ENCODE measurements around the gene SIK3.

SIK3 gene

DNA sequence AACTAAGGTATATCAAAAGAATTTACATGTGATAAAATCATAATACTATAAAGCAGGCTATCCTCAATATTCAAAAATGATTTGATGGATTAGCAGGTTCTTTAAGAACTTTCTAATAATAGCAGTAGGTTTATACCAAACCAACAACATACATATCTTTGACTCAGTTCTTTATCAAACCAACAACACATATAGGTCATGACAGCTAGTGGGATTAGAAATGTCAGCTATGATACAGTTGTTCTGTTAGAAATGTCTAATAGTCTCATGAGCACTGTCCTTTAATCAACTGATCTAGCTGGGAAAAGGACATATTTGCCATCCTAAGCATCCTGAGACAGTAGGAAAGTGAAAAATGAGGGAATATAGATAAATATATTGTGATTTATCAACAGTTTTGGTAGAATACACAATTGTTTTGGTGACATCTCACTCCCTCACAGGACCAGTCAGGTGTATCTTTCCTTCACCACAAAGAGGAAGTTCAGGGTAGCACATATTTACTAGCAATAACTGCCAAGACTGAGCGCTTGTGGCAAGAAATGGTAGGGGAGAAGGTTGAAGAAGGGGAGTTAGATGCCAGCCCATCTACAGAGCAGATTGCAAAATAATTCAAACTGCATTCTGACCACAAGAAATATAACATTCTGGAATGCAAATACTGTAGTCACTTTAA, 170.0 kb downstream of the SIK3 start:
- peak in 2 of 5 donors; percentile 18 to 53 for DNase-seq

GRCh38 chr11:116927163-116927974, 170.9 kb downstream of the SIK3 start:
- peak in 4 of 5 donors; percentile 18 to 55 (median 32) for DNase-seq

GRCh38 chr11:116925050-116925449, 173.2 kb downstream of the SIK3 start:
- DNase-seq, result peak in 1 of 5 donors; percentile 62

DNA sequence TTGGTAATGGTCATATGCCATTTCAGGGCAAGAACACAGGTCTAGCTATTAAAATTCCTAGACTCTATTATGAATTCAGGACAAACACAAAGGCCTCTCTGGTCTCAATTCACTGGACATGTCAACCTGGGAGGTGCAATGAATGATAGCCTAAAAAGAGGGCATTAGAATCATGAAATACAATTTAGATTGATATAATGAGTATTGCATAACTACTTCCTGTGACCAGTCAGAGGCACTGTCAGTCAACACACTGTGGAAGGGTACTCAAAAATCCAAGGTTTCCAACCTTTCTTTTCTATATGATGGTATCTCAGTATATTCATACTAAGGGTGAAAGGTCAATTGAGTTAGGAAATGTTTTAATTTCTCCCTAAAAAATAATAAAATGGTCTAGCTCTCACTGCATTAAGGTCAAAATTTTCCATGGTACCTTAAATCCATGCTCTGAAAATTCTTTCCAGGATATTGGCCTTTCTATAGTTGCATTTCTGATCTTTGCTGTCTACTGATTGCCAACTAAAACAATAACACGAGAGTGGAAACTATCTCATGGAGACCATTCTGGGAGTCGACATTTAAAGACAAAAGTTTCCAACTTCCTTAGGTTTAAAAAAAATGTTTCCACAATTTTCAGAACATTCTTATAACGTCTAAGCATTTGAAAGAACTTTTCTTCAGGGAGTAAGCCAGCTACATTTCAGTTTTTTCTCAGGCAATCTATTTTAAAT, 179.1 kb downstream of the SIK3 start:
- DNase-seq, result no peak

DNA sequence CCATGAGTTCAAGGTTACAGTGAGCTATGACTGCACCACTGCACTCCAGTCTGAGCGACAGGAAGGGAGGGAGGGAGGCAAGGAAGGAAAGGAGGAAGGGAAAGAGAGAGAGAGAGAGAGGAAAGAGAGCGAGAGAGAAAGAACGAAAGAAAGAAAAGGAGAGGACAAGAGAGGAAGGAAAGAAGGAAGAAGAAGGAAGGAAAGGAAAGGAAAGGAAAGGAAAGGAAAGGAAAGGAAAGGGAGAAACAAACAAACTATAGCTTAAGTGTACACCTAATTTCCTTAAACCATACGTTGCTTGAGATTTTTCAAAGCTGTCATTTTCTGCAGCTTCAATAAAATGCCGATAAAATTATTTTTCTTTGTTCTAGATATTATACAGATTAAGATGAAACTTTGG, 180.6 kb downstream of the SIK3 start:
- DNase-seq, result no peak

DNA sequence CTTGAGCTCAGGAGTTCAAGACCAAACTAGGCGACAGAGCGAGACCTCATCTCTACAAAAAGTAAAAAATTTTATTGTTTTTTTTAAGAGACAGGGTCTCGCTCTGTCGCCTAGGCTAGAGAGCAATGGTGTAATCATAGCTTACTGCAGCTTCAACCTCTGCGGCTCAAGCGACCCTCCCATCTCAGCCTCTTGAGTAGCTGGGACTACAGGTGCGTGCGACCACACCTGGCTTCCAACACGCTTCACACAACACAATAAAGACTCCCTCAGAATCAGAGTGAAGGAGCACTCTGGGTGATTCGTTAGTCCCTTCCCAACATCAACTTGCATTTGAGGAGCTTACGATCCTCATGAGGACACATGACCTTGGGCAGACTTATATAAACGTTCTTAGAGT, 181.3 kb downstream of the SIK3 start:
- no peak for DNase-seq

DNA sequence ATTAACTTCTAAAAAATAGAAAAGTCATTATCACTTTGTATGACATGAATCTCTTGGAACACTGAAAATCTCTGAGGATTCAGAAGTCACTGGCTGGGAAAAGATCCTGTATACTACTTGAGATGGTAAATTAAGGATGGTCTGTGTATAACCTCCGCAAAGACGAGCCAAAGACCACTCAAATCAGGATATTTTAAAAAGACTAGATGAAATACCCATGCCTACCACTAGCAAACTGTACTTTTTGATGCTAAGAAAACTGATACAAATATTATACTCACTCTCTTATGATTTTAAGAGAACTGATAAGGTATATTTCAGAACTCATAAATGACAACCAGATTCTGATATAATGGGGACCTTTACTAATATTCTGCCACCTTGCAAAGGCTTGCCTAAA, 182.2 kb downstream of the SIK3 start:
- DNase-seq, result no peak

DNA sequence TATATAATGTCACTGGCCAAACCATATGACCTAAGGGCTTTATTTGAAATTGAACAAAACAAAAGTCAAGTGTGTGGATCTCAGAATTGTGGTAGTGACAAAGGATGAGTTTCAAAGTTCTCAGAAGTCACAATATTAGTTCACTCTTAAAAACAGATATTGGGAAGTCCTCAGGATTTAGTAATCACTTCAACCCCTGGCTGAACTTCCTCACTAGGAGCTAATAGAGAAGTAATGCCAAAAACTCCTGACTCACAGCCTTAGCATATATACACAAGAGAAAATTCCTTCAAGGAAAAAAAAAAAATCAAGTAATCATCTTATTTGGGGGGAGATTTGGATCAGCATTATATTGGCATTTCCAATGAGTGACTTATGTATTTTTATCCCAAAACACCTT, 185.2 kb downstream of the SIK3 start:
- DNase-seq, result no peak

DNA sequence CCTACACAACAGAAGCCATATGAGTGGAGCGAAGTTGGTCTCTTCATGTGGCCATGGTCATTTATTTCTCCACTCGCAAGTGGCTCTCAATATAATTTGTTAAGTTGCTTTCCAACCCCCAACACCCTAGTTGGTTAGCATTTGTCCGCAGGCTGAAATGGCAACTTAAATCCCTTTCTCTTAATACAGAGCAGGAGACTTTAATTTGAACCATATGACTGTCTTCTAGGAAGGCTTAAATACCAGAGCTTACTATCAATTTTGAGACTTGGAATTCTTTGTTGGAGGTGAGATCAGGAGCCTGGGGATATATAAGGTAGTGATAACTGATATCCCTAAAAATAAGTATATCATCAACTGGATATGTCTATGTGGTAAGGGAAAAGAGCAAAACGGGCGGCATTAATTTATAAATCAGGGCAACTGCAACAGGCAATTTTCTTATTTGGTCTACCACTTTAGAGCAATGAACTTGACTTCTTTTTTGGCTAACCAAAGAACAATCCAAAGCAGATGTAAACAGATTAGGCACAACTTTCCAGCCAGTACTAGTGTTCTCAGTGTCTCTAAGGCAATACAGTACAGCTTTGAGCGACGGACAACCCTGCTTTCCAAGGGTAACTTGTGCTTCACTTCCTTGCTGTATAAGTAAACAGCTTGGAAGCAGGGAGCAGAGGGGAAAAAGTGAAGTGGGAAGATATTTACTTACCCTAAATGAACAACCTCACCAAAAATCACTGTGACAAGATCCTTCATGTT, 186.1 kb downstream of the SIK3 start:
- no peak for DNase-seq

DNA sequence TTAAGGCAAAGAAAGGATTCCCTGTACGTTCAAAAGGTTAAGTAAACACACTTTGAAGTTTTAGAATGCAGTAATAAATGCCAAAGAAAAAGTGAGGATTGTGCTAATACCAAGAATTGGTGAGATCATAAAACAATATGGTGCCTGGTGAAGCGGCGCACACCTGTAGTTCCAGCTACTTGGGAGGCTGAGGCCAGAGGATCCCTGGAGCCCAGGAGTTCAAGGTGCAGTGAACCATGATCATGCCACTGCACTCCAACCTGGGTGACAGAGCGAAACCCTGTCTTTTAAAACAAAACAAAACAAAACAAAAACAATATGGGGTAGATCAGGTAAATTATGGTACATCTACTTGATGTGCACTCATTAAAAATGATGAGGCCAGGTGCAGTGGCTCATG, 187.4 kb downstream of the SIK3 start:
- DNase-seq, result no peak

GRCh38 chr11:116910378-116910777, 187.8 kb downstream of the SIK3 start:
- DNase-seq, result no peak

DNA sequence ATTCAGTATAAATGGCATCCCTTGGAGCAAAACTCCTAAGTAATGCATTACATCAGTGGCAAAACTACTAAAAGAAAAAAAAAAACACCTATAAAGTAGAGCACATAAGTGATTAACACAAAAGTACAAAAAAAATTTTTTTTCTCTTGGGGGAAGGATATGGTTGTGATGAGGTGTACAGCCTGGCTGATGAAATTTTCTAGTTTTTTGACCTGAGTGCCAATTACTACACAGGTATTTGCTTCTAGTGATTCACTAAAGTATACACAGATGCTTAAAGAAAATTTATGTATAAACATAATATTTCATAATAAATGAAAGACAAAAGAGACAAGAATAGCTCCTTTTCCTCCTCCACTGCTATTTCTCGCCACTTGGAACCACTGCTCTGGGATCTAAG, 189.0 kb downstream of the SIK3 start:
- DNase-seq, result no peak

DNA sequence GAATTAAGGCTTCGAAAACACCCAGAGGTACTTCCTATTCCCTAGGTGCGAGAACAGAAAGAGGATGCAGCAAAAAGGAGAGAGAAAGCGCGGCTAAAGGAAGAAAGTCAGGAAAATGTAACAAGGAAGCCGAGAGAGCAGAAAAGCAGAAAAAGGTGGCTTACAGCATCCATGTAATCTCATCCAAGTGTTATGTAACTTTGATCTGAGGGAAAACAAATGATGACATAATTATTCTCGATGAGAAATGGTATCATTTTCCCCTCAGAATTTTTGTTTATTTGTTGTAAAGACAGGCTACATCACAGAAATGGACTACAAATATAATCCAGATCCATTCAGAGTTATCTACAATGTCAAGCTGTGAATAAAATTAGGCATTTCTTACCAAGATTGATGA, 191.7 kb downstream of the SIK3 start:
- no peak for DNase-seq

DNA sequence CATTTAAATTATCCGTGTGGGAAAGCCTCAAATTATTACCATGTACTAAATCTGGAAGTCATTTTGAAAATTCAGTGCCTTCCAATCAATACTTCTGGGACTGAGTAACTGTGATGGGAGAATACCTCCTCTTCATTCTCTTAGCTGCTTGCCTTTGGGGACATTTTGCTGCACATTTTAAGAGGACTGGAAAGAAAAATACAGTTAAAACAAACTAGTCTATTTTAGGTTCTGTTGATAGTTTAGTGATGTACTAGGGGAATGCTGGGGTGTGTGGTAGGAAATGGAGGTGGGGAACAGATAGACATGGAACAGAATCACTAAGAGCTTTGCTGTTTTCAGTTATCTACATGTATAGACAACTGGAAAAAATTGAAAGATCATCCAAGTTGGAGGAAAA, 195.1 kb downstream of the SIK3 start:
- no peak for DNase-seq

- DNase-seq, result no peak
These were observed 196.1 kb downstream of the SIK3 start for GRCh38 chr11:116901964-116902688.

DNA sequence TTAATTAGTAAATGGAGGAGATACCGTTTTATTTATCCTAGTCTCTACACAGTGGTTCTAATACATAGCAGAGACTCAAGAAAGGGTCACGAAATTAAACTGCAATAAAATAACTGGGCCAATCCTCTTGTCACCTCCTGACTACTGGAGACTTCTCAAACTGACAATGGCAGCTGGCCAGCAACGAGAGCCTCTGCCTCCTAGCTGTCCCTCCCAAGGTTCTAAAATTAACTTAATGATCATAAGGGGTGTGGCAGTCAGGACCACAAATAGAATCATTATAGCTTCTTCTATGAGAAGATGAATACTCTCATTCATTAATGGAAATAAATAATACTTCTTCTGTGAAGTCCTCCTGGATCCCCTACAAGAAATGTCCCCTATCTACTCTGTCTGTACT, 197.0 kb downstream of the SIK3 start:
- DNase-seq, result no peak

DNA sequence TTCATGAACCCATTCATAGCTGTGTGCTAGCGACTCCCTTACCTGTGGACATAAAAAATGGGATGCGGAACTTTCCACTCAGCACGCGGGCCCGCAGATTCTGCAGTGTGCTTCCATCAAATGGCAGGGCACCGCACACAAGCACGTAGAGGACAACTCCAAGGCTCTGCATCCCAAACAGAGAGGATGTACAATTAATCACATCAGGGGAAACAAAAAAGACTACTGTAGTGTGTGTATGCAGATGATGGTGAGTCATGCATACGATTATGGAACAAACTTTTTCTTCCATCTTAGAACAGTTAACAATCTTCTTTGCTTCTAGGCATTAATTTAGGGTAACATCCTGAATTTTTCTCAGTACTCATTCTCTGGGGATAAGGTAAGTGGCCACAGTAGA, 202.0 kb downstream of the SIK3 start:
- no peak for DNase-seq

DNA sequence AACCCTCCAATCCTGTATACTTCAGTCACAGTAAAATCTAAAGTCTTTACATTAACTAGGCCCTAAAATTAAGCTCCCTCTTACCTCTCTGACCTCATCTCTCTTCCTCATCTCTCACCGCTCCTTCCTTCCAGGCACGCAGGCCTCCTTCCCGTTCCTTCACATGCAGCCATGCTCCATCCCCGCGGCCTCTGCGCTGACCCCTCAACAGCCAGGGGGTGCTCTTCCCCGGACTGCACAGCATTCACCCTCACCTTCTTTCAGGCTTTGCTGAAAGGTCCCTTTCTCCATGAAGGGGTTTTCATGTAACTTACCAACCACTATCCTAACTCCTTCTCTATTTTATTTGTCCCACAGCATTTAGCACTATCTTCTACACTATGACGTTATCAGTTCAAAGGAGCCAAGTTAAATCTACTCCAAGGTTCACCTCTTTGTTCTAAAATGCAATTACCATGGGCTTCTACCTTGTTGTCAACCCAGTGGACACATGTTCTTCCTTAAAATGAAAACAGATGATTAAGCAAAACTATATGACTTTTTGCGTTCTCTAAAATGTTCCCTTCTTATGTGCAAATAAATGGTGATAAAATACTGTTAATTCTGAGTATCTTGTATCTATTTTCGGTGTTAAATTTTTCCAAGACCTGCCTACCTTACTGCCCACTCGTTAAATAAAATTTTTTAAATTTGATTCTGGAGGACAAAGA, 203.0 kb downstream of the SIK3 start:
- peak in 1 of 5 donors; percentile 6 for DNase-seq

- no peak for DNase-seq
These were observed 204.3 kb downstream of the SIK3 start for GRCh38 chr11:116893906-116894305.

DNA sequence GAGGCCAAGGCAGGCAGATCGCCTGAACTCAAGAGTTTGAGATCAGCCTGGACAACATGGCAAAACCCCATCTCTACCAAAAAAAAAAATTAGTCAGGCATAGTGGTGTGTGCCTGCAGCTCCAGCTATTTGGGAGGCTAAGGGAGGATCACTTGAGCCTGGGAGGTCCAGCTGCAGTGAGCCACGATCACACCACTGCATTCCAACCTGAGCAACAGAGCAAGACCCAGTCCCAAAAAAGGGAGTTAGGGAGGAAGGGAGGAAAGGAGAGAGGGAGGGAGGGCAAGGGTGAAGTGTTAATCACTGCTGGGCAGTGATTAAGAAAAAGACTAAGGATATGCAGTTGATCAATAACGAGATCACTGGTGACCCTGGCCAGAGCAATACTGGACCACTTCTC, 204.8 kb downstream of the SIK3 start:
- DNase-seq, result no peak

DNA sequence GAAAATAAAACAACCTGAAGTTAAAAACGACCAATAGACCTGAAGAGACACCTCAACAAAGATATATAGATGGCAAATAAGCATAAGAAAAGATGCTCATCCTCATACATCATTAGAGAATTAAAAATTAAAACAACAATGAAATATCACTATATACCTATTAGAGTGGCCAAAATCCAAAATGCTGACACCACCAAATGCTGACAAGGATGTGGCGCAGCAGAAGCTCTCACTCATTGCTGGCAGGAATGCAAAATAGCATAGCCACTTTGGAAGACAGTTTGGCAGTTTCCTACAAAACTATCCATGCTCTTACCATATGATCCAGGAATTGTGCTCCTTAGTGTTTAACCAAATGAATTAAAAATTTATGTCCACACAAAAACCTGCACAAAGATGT, 205.9 kb downstream of the SIK3 start:
- no peak for DNase-seq

DNA sequence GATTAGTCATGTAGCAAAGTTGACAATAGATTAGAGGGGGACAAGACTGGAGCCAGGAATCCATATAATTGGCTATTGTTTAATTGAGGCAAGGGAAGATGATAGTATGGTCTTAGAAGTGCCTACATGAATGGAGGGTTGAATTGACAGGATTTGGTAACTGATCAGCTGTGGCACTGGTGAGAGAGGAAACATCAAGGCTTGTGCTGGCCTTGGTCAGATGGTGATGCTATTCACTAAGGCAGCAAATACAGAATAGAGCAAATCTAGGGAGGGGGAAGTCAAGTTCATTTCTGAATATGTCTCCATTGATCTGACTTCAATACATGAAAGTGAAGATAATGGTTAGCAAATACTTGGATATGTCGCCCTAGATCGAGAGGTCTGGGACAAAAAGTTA, 206.5 kb downstream of the SIK3 start:
- no peak for DNase-seq
